DND-41 (cell line): ENCODE measurements around the gene ISG15.

ENCODE experiments used
- ATAC-seq: fragments of 200-7000 bp; cut with Tn5 transposase; 3 replicates; pipeline ENCODE4 v1.9.1; 2021; ENCODE audit warnings: low read depth; ENCODE audit not compliant: insufficient read depth
- DNase-seq: peaks from one replicate; pipeline ENCODE4 v3.0.0-alpha.2; 2020
- H2AFZ ChIP-seq: 2 replicates; pipeline ENCODE4 v1.6.0; 2012; ENCODE audit warnings: low read depth, low read length
- H3K27ac ChIP-seq: 2 replicates; pipeline ENCODE4 v1.5.1; 2012; ENCODE audit warnings: low read length, inconsistent platforms
- H3K27me3 ChIP-seq: fragments of 200-600 bp; sonication (generic); 2 replicates; pipeline ENCODE4 v1.6.0; 2012; ENCODE audit warnings: low read length, mild to moderate bottlenecking, inconsistent platforms; ENCODE audit not compliant: insufficient read depth, poor library complexity
- H3K36me3 ChIP-seq: 2 replicates; pipeline ENCODE4 v1.5.1; 2012; ENCODE audit warnings: low read length, inconsistent platforms; ENCODE audit not compliant: insufficient read depth
- H3K4me1 ChIP-seq: 2 replicates; pipeline ENCODE4 v1.5.1; 2012; ENCODE audit warnings: mild to moderate bottlenecking, low read length; ENCODE audit not compliant: insufficient read depth
- H3K4me2 ChIP-seq: 2 replicates; pipeline ENCODE4 v1.6.0; 2012; ENCODE audit warnings: mild to moderate bottlenecking, moderate library complexity, low read length, inconsistent platforms; ENCODE audit not compliant: insufficient read depth
- H3K4me3 ChIP-seq, 2 experiments: fragments of 200-600 bp in 1 of 2; shearing (Covaris generic) in 1 of 2; 2 replicates each; pipeline ENCODE4 v1.5.1; 2012 to 2016; ENCODE audit warnings: inconsistent platforms in 2 of 2, low read length in 2 of 2, mild to moderate bottlenecking in 2 of 2, low read depth in 1 of 2, moderate library complexity in 1 of 2
- H3K79me2 ChIP-seq: 2 replicates; pipeline ENCODE4 v1.6.0; 2012; ENCODE audit warnings: low read length, inconsistent platforms; ENCODE audit not compliant: insufficient read depth
- H3K9ac ChIP-seq: 2 replicates; pipeline ENCODE4 v1.6.0; 2012; ENCODE audit warnings: low read depth, mild to moderate bottlenecking, inconsistent platforms, low read length, moderate library complexity
- H3K9me3 ChIP-seq: 2 replicates; pipeline ENCODE4 v1.5.1; 2012; ENCODE audit warnings: low read length, moderate library complexity, mild to moderate bottlenecking, inconsistent platforms; ENCODE audit not compliant: insufficient read depth, severe bottlenecking
- H4K20me1 ChIP-seq: 2 replicates; pipeline ENCODE4 v1.6.0; 2012; ENCODE audit warnings: low read length; ENCODE audit not compliant: insufficient read depth
- EZH2 ChIP-seq: IDR thresholded peaks from 3 replicates; pipeline ENCODE4 v1.6.1; 2012; ENCODE audit warnings: borderline replicate concordance, low read depth, mild to moderate bottlenecking, moderate library complexity, low read length, inconsistent platforms; ENCODE audit not compliant: severe bottlenecking
- TF ChIP-seq, protein P1 (sequence below): IDR thresholded peaks from 2 replicates; pipeline ENCODE4 v1.5.1; 2012; ENCODE audit warnings: borderline replicate concordance, low read length, moderate library complexity, mild to moderate bottlenecking; ENCODE audit not compliant: poor library complexity, severe bottlenecking; ENCODE audit errors: extremely low read depth

The ISG15 gene

DNA sequence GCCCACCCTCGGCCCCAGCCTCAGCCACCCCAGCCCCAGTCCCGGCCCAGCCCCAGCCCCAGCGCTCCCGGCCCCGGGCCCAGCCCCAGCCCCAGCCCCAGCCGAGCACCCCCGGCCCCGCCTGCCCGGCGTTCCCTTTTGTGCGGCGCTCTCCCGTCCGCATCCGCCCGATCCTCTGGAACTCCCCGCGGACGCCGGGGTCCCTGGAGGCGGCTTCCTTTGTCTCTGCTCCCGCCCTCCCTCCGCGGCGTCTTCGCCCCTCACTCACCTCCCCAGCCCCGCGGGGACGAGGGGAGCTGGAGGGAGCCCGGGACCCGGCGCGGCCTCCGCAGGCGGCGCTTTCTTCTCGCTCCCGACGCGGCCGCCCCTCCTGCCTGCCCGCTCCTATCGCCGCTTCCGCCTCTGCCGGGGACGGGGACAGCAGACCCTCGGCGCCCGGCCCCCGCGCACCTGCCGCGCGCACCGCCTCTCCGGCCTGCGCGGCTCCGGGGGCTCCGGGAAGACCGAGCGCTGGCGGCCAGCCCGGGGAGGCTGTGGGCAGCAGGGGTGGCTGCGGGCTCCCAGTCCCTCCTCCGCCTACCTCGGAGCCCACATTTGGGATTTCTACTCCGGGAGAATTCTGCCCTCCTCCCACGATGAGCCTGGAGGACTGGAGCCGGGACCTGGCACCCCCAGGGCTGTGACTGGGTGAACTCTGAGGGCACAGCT lies 20.6 kb downstream of the ISG15 start:
- DNase-seq = no peak
- Histone ChIP-seq H3K9me3 (no peaks in the 10 kb centered on the region), H3K27ac (no peak overlapping the region), H3K4me3 (no peak overlapping the region), H4K20me1 (peaks cover 63% of the 10 kb centered on the region), H2AFZ (no peak overlapping the region), H3K36me3 (no peaks in the 10 kb centered on the region), H3K27me3 (peaks cover 4% of the 10 kb centered on the region), H3K79me2 (no peaks in the 10 kb centered on the region), H3K4me2 (no peak overlapping the region), H3K9ac (no peak overlapping the region), H3K4me1 (peaks cover 13% of the 10 kb centered on the region)
- TF ChIP-seq EZH2 = no peak
- TF ChIP-seq, protein P1, sequence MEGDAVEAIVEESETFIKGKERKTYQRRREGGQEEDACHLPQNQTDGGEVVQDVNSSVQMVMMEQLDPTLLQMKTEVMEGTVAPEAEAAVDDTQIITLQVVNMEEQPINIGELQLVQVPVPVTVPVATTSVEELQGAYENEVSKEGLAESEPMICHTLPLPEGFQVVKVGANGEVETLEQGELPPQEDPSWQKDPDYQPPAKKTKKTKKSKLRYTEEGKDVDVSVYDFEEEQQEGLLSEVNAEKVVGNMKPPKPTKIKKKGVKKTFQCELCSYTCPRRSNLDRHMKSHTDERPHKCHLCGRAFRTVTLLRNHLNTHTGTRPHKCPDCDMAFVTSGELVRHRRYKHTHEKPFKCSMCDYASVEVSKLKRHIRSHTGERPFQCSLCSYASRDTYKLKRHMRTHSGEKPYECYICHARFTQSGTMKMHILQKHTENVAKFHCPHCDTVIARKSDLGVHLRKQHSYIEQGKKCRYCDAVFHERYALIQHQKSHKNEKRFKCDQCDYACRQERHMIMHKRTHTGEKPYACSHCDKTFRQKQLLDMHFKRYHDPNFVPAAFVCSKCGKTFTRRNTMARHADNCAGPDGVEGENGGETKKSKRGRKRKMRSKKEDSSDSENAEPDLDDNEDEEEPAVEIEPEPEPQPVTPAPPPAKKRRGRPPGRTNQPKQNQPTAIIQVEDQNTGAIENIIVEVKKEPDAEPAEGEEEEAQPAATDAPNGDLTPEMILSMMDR = no peak
- ATAC-seq = peak; percentile 12; the same call in 1 of the 3 replicates

- no peaks in the 10 kb centered on the region for H3K36me3 ChIP-seq
- no peak overlapping the region for H3K9ac ChIP-seq
- no peak overlapping the region for H3K4me3 ChIP-seq
- ATAC-seq (no peak), DNase-seq (no peak)
- peaks cover 68% of the 10 kb centered on the region for H4K20me1 ChIP-seq
- peaks cover 13% of the 10 kb centered on the region for H3K4me1 ChIP-seq
- TF ChIP-seq, protein P1 = no peak
- no peak for TF ChIP-seq EZH2
- no peak overlapping the region for H2AFZ ChIP-seq
- no peak overlapping the region for H3K4me2 ChIP-seq
- no peaks in the 10 kb centered on the region for H3K9me3 ChIP-seq
- no peak overlapping the region for H3K27ac ChIP-seq
- H3K27me3 ChIP-seq = peaks cover 8% of the 10 kb centered on the region
- no peaks in the 10 kb centered on the region for H3K79me2 ChIP-seq
Measured at GRCh38 chr1:1034439-1034781, 21.1 kb downstream of the ISG15 start.

DNA sequence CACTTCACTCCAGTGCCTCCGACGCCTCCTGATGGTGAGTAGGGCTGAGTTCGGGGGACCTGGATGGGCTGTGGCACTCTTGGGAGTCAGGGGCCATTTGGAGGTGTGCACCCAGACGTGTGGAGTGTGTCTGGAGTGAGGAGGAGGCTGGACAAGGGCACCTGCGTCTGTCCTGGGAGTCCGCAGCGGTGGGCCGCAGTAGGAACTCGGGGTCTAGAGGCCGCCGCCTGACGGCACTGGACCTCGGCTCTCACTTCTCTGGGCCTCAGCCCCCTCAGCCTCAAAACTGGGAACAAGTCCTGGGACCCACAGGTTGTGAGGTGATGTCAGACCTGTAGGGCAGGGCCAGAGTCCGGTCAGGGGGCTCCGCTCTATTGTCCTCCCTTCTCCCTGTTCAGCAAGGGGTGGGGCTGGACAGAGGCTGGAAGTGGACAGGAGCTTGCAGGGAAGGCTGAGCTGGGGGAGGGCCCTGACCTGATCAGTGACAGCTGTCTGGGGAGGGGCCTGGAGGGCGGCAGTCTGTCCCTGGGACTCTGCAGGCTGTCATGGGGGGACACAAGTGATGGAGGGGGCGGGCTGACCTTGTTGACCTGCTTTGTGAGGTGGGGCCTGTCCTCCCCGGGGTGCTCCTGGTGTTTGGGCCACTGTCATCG lies 22.1 kb downstream of the ISG15 start:
- Histone ChIP-seq H3K79me2 (no peaks in the 10 kb centered on the region), H2AFZ (no peak overlapping the region), H3K27ac (no peak overlapping the region), H3K4me3 (no peak overlapping the region), H3K4me2 (no peak overlapping the region), H3K27me3 (peaks cover 19% of the 10 kb centered on the region), H3K4me1 (peaks cover 22% of the 10 kb centered on the region), H3K9me3 (no peaks in the 10 kb centered on the region), H4K20me1 (peaks cover 78% of the 10 kb centered on the region), H3K9ac (no peak overlapping the region), H3K36me3 (no peaks in the 10 kb centered on the region)
- no peak for ATAC-seq
- no peak for DNase-seq
- TF ChIP-seq EZH2 = no peak
- TF ChIP-seq, protein P1 = no peak
